ENCODE results near the gene HOXC9. TPM values are rescaled to one million over a fixed set of nuclear protein-coding genes. Genes with fewer than 3 reads are reported as not detected.
A peak's percentile ranks its signal among the peaks of the same experiment; 100 is the strongest.

HOXC9 gene
- total and polyA plus RNA-seq, 2 of the 4 experiments (the other 2 are of a cell fraction), result 0.26 TPM; not detected in 1

DNA sequence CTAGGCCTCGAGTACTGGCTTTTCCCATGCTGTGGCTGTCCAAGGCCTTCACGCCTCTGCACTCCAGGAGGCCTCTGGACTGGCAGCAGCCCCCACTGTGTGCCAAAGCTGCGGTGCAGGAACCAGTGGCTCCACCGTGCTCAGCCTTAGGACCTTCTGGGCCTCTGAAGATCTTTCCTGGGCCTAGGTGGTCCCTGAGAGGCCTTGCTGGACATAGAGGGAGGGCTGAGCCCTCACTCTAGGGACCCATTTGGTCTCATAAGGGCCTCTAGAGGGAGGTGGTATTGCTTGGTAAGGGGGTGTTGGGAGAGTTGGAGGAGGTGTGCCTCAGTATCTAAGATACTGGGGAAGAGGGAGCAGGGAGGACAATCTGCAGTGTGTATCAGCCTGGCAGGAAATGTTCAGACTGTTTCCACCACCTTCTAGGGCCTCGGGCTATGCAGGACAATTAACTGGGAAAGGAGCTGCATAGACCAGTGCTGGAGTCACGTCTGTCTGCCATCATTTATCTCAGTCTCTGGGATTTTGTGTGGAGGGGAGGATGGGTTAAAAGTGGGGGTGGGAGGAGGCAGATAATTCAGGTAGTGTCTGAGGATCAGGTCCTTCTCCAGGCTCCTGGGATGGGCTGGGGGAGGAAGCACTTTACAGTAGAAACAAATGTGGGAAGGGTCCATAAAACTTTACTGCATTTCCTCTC is 35.8 kb downstream of the HOXC9 start:
- H3K27ac ChIP-seq (ENCODE audit: insufficient read depth, low read length), result no peak overlapping the region
- peaks cover 13% of the 10 kb centered on the region for H3K9me3 ChIP-seq (ENCODE audit: control insufficient read depth, insufficient read depth, low read length)
- intact Hi-C loops (cut with micrococcal nuclease) (no loop called here), in situ Hi-C loops (cut with MboI; ENCODE audit: low sequenced_read_pairs) (no loop called here), dilution Hi-C loops (cut with HindIII; ENCODE audit: low sequenced_read_pairs, unreplicated experiment) (no loop called here)
- no peak overlapping the region for H2BK20ac ChIP-seq (ENCODE audit: low read depth, low read length)
- no peak overlapping the region for H3K4me2 ChIP-seq (ENCODE audit: low read depth, low read length)
- H2AK5ac ChIP-seq (ENCODE audit: low read depth, low read length), result no peak overlapping the region
- H3K9me1 ChIP-seq (ENCODE audit: insufficient read depth, low read length), result no peaks in the 10 kb centered on the region
- H3K23ac ChIP-seq (ENCODE audit: low read depth, low read length), result no peak overlapping the region
- DNase-seq (no peak), ATAC-seq (ENCODE audit: low read depth) (no peak)
- no peak overlapping the region for H4K91ac ChIP-seq (ENCODE audit: insufficient read depth, low read depth, low read length)
- no peaks in the 10 kb centered on the region for H4K20me1 ChIP-seq (ENCODE audit: insufficient read depth, low read length)
- H2BK120ac ChIP-seq (ENCODE audit: low read depth, low read length), result no peak overlapping the region
- H3K79me1 ChIP-seq (ENCODE audit: low read depth in 1 of 2, low read length in 2 of 2), result no peaks in the 10 kb centered on the region
- no peak overlapping the region for H2BK15ac ChIP-seq (ENCODE audit: low read depth, low read length)
- ChIA-PET CTCF (no interaction called here), POLR2A (ENCODE audit: unreplicated experiment) (no interaction called here)
- no peak overlapping the region for H4K5ac ChIP-seq (ENCODE audit: low read depth, low read length)
- TF ChIP-seq RCOR1 (IDR thresholded peaks at IDR 0.05; ENCODE audit: insufficient replicate concordance, low read length) (no peak), RAD21 (IDR thresholded peaks at IDR 0.05; ENCODE audit: low read length) (no peak), CEBPB (IDR thresholded peaks at IDR 0.05; ENCODE audit: low read depth, low read length) (no peak), USF2 (IDR thresholded peaks at IDR 0.05; ENCODE audit: low read depth, low read length) (no peak), RFX5 (IDR thresholded peaks at IDR 0.05; ENCODE audit: low read depth, low read length) (no peak)
- no peak overlapping the region for H3K14ac ChIP-seq (replicated peaks; ENCODE audit: low read depth, low read length)
- H3K56ac ChIP-seq (ENCODE audit: extremely low read depth, insufficient read depth, low read length), result no peak overlapping the region
- 24% methylated on average over 3 of the region's 6 CpGs; no CpG with 5 or more reads in 1 of the 2 experiments for WGBS, 2 experiments (ENCODE audit: extremely low coverage in 2 of 2, insufficient read length in 1 of 2)
- H3K27me3 ChIP-seq (ENCODE audit: control insufficient read depth, insufficient read depth, low read length), result peaks cover 82% of the 10 kb centered on the region
- no peak overlapping the region for H2AK9ac ChIP-seq (replicated peaks; ENCODE audit: low read depth, low read length, poor library complexity)
- BruUV-seq (replicated peaks), result no TSS peak
- no peaks in the 10 kb centered on the region for H3K4me1 ChIP-seq (ENCODE audit: control insufficient read depth, insufficient read depth, low read length)
- H4K8ac ChIP-seq (ENCODE audit: low read depth in 2 of 2, low read length in 2 of 2), result no peak overlapping the region
- H3K9ac ChIP-seq (ENCODE audit: low read depth, low read length), result no peak overlapping the region
- no peak overlapping the region for H3K4ac ChIP-seq (ENCODE audit: low read depth, low read length)
- H3K4me3 ChIP-seq (ENCODE audit: insufficient read depth, low read depth, low read length), result no peak overlapping the region
- H2AFZ ChIP-seq (replicated peaks; ENCODE audit: low read length, poor library complexity), result peak overlapping the region; percentile 9
- H3K36me3 ChIP-seq (ENCODE audit: control insufficient read depth, insufficient read depth, low read length), result no peaks in the 10 kb centered on the region
- no peak overlapping the region for H2BK5ac ChIP-seq (ENCODE audit: low read depth, low read length, poor library complexity, severe bottlenecking)
- no peak overlapping the region for H3K18ac ChIP-seq (ENCODE audit: low read depth, low read length)
